ENCODE data around the gene CEP41.

DNA sequence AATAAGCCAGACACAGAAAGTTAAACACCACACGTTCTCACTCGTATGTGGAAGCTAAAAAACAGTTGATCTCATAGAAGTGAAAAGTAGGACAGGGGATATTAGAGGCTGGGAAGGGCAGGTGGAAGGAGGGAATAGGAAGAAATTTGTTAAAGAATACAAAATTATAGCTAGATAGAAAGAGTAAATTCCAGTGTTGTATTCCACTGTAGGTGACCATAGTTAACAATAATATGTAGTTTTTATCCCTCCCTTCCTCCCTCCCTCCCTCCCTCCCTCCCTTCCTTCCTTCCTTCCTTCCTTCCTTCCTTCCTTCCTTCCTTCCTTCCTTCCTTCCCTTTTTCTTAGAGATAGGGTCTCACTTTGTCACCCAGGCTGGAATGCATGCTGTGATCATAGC lies 31.2 kb upstream of the CEP41 start:
- TF ChIP-seq, protein P1, sequence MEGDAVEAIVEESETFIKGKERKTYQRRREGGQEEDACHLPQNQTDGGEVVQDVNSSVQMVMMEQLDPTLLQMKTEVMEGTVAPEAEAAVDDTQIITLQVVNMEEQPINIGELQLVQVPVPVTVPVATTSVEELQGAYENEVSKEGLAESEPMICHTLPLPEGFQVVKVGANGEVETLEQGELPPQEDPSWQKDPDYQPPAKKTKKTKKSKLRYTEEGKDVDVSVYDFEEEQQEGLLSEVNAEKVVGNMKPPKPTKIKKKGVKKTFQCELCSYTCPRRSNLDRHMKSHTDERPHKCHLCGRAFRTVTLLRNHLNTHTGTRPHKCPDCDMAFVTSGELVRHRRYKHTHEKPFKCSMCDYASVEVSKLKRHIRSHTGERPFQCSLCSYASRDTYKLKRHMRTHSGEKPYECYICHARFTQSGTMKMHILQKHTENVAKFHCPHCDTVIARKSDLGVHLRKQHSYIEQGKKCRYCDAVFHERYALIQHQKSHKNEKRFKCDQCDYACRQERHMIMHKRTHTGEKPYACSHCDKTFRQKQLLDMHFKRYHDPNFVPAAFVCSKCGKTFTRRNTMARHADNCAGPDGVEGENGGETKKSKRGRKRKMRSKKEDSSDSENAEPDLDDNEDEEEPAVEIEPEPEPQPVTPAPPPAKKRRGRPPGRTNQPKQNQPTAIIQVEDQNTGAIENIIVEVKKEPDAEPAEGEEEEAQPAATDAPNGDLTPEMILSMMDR (IDR thresholded peaks at IDR 0.05) = no peak
- TF ChIP-seq POLR2A (IDR thresholded peaks at IDR 0.05) = no peak

All from uterus (tissue), 2 donors.